HG03060 (cell line): ENCODE results near the gene STAC2.

Experiments used
- ATAC-seq: cut with Tn5 transposase; IDR thresholded peaks from one replicate; pipeline ENCODE4 v1.9.1; 2021; ENCODE audit warnings: low read depth, moderate number of reproducible peaks; ENCODE audit not compliant: unreplicated experiment

The STAC2 gene

GRCh38 chr17:39166437-39167335 is 59.1 kb downstream of the STAC2 start:
- no peak for ATAC-seq

DNA sequence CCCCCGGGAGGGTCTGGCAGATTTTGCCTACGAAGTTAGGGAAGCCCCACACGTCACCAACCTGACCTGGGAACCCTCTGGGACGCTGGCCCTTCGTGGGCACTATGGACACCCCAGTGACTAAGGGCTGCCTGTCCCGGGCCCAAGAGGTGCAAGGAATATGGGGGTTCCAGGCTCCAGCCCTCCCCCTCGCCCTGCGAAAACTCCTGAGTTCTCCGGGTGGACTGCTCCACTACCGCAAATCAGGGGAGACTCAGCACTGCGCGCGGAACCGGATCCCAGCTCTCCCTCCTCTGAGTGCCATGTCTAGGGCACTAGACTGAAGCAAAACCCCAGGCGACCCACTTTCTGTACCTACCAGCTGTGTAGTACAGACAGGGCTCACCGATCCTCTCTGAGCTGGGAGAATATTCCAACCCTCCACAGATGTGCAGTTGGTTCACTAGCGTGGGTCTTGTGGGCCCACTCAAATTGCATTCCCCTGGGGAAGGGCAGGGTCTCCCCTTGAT is 59.9 kb downstream of the STAC2 start, which contains the start of gene ARL5C:
Gene ARL5C, minus strand, starts transcription at position 321 of the 509 bp plus-strand sequence. CDS start 401 bp downstream, outside the sequence.
- no peak for ATAC-seq

- ATAC-seq, result no peak
These were observed 60.4 kb downstream of the STAC2 start for GRCh38 chr17:39165178-39165840.

DNA sequence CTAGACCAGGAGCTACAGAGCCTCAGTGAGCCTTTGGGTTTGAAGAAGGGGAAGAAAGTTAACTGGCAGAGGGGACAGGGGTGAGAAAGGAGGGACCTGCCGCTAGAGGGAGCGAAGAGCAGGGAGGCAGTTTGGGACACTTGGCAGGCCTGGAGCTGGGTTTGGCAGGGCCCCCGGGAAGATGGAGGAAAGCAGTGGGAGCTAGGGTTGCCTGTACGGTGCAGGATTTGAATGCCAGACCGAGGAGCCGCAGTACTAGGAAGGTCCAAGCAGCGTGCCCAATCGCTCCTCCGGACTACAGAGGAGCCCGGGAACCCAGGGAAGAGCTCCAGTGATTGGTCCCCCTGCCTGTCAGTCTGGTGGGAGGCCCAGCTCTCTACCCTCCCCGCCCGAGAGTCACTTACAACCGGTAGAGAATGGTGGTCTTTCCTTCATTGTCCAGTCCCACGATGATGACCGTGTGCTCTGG is 61.0 kb downstream of the STAC2 start:
- no peak for ATAC-seq

DNA sequence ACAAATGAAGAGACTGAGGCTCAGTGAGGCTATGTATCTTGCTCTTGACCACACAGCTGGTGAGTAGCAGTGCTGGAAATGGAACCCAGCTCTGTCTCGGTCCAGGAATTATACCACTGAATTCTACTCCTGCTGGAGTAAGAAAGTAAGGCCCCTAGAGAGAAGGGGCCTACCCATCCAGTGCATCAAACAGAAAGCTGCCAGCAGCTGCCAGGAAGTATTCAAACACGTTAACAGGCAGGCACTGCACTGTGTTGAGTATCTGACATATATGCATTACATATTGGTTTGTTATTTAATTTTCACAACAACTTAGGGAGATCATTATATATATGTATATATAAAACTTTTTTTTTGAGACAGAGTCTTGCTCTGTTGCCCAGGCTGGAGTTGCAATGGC is 63.8 kb downstream of the STAC2 start:
- ATAC-seq, result no peak
